Liver (tissue), 3 donors: Measurements from ENCODE around the gene NDUFV3.

Experiments used
- EGR1 ChIP-seq, 2 donors: IDR thresholded peaks; 2 replicates each; pipeline ENCODE4 v1.6.1; 2016 to 2018; ENCODE audit warnings: antibody characterized with exemption in 2 of 2, low read depth in 2 of 2
- GABPA ChIP-seq, 2 donors: IDR thresholded peaks in 1 of 2; conservative IDR thresholded peaks in 1 of 2; 2 replicates each; pipeline ENCODE4 v1.6.1; 2016; ENCODE audit warnings: antibody characterized with exemption in 2 of 2, mild to moderate bottlenecking in 1 of 2, moderate library complexity in 1 of 2
- HNF4G ChIP-seq: IDR thresholded peaks from 2 replicates; pipeline ENCODE4 v1.6.1; 2016; ENCODE audit warnings: antibody characterized with exemption
- SP1 ChIP-seq: IDR thresholded peaks from 2 replicates; pipeline ENCODE4 v1.6.1; 2018; ENCODE audit warnings: antibody characterized with exemption, mild to moderate bottlenecking
- TAF1 ChIP-seq: conservative IDR thresholded peaks from 2 replicates; pipeline ENCODE4 v1.6.1; 2016; ENCODE audit warnings: antibody characterized with exemption, mild to moderate bottlenecking
- TF ChIP-seq, protein P1 (sequence below): fragments of 150-350 bp; IDR thresholded peaks from 2 replicates; pipeline ENCODE4 v1.5.1; 2017; ENCODE audit warnings: improper control_type of control experiment, low read depth, low read length; ENCODE audit not compliant: missing input control
- TF ChIP-seq, protein P2 (sequence below): IDR thresholded peaks from 2 replicates; pipeline ENCODE4 v1.6.1; 2016; ENCODE audit warnings: antibody characterized with exemption
- TF ChIP-seq, protein P3 (sequence below): IDR thresholded peaks from 2 replicates; pipeline ENCODE4 v1.6.1; 2016; ENCODE audit warnings: antibody characterized with exemption
- TF ChIP-seq, protein P4 (sequence below): IDR thresholded peaks from 2 replicates; pipeline ENCODE4 v1.6.1; 2016; ENCODE audit warnings: antibody characterized with exemption
- donor health status: healthy.
- donor health status: healthy.

DNA sequence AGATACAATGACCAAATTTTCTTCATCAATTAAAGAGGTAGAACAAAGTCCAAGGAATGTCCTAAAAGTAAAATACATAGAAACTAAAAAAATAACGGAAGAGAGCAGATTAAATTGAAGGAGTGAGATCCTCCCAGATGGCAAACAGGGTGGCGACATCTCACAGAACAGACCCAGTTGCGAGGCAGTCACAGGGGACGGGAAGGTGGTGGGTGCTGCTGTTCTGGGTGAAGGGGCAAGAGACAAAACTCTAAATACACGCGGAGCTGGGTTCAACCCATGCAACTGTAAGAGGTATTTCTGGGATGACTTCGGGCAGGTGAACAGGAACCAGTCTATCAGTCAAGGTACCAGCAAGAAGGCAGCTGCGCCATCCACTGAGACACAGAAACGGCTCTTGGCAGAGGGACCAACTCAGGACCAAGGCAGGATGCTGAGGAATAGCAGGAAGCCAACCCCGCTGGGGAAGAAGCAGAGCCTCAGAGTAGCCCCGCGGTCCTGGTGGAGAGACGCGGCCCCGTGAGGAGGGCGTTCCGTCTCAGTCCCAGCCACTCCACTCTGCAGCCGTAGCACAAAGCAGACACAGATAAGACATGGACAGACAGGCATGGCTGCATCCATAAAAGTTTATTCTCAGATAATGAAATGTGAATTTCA, 45.9 kb upstream of the NDUFV3 start:
- TF ChIP-seq, protein P1, sequence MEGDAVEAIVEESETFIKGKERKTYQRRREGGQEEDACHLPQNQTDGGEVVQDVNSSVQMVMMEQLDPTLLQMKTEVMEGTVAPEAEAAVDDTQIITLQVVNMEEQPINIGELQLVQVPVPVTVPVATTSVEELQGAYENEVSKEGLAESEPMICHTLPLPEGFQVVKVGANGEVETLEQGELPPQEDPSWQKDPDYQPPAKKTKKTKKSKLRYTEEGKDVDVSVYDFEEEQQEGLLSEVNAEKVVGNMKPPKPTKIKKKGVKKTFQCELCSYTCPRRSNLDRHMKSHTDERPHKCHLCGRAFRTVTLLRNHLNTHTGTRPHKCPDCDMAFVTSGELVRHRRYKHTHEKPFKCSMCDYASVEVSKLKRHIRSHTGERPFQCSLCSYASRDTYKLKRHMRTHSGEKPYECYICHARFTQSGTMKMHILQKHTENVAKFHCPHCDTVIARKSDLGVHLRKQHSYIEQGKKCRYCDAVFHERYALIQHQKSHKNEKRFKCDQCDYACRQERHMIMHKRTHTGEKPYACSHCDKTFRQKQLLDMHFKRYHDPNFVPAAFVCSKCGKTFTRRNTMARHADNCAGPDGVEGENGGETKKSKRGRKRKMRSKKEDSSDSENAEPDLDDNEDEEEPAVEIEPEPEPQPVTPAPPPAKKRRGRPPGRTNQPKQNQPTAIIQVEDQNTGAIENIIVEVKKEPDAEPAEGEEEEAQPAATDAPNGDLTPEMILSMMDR: no peak
- TF ChIP-seq, protein P2, sequence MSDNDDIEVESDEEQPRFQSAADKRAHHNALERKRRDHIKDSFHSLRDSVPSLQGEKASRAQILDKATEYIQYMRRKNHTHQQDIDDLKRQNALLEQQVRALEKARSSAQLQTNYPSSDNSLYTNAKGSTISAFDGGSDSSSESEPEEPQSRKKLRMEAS: no peak
- TF ChIP-seq, protein P3, sequence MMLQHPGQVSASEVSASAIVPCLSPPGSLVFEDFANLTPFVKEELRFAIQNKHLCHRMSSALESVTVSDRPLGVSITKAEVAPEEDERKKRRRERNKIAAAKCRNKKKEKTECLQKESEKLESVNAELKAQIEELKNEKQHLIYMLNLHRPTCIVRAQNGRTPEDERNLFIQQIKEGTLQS: no peak
- TF ChIP-seq HNF4G (no peak), EGR1 (IDR thresholded peaks at IDR 0.05; ENCODE audit: low read depth in 2 of 2) (no peak), GABPA (IDR thresholded peaks at IDR 0.05 in 1 of 2, conservative IDR thresholded peaks at IDR 0.05 in 1 of 2) (no peak), SP1 (no peak), TAF1 (no peak)
- TF ChIP-seq, protein P4, sequence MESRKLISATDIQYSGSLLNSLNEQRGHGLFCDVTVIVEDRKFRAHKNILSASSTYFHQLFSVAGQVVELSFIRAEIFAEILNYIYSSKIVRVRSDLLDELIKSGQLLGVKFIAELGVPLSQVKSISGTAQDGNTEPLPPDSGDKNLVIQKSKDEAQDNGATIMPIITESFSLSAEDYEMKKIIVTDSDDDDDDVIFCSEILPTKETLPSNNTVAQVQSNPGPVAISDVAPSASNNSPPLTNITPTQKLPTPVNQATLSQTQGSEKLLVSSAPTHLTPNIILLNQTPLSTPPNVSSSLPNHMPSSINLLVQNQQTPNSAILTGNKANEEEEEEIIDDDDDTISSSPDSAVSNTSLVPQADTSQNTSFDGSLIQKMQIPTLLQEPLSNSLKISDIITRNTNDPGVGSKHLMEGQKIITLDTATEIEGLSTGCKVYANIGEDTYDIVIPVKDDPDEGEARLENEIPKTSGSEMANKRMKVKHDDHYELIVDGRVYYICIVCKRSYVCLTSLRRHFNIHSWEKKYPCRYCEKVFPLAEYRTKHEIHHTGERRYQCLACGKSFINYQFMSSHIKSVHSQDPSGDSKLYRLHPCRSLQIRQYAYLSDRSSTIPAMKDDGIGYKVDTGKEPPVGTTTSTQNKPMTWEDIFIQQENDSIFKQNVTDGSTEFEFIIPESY: no peak
